Right atrium auricular region (tissue), 2 donors: Measurements from ENCODE around the gene NT5DC2. TPM values are rescaled to one million over a fixed set of nuclear protein-coding genes. Genes with fewer than 3 reads are reported as not detected.

Source experiments
- DNase-seq: peaks from one replicate; pipeline ENCODE4 v3.0.0-alpha.2; 2019; ENCODE audit warnings: low spot score
- H3K27ac ChIP-seq, 2 donors: fragments of 200-600 bp; sonication (generic); 1 replicate in 1 of 2; 2 replicates in 1 of 2; pipeline ENCODE4 v1.5.1; 2016 to 2019
- H3K27me3 ChIP-seq, 2 donors: fragments of 200-600 bp; sonication (generic); one replicate each; pipeline versions ENCODE4 v1.5.1 to v1.6.0; 2017 to 2019
- H3K36me3 ChIP-seq: fragments of 200-600 bp; sonication (generic); one replicate; pipeline ENCODE4 v1.5.1; 2016
- H3K4me1 ChIP-seq, 2 donors: fragments of 200-600 bp; sonication (generic); one replicate each; pipeline versions ENCODE4 v1.5.1 to v1.6.0; 2017 to 2019
- H3K4me3 ChIP-seq, 2 donors: fragments of 200-600 bp; sonication (generic); 1 replicate in 1 of 2; 2 replicates in 1 of 2; pipeline ENCODE4 v1.5.1; 2017 to 2019; ENCODE audit warnings: mild to moderate bottlenecking in 1 of 2, moderate library complexity in 1 of 2
- H3K9me3 ChIP-seq, 2 donors: fragments of 200-600 bp; sonication (generic); one replicate each; pipeline ENCODE4 v1.5.1; 2019
- CTCF ChIP-seq, 2 donors: fragments of 200-600 bp; sonication (generic); IDR thresholded peaks; one replicate each; pipeline ENCODE4 v1.5.1; 2019; ENCODE audit warnings: antibody characterized with exemption in 2 of 2
- total RNA-seq, 2 donors: library from RNA; depleted of rRNA; stranded (reverse); fragments of >200 nt; gene quantifications; one replicate each; pipeline ENCODE4 v1.1.0, GENCODE V29; 2016

The NT5DC2 gene
- total RNA-seq, 2 donors from 2014 or later, result 94.0 to 146 TPM

GRCh38 chr3:52563984-52564383 lies 30.3 kb upstream of the NT5DC2 start:
- peaks cover 35% of the 10 kb centered on the region for H3K36me3 ChIP-seq
- TF ChIP-seq CTCF (IDR thresholded peaks at IDR 0.05), result no peak
- no peaks in the 10 kb centered on the region for H3K4me1 ChIP-seq
- no peaks in the 10 kb centered on the region for H3K9me3 ChIP-seq
- H3K4me3 ChIP-seq, result no peak overlapping the region
- no peak for DNase-seq
- H3K27me3 ChIP-seq, result no peaks in the 10 kb centered on the region
- H3K27ac ChIP-seq, result no peak overlapping the region

- no peaks in the 10 kb centered on the region for H3K27me3 ChIP-seq
- H3K4me1 ChIP-seq, result peaks cover 0 to 5% of the 10 kb centered on the region in 2 donors
- no peak for DNase-seq
- H3K27ac ChIP-seq, result no peak overlapping the region
- H3K36me3 ChIP-seq, result peaks cover 55% of the 10 kb centered on the region
- TF ChIP-seq CTCF (IDR thresholded peaks at IDR 0.05), result no peak
- H3K4me3 ChIP-seq, result no peak overlapping the region
- no peaks in the 10 kb centered on the region for H3K9me3 ChIP-seq
Measured at GRCh38 chr3:52561028-52561747, 27.5 kb upstream of the NT5DC2 start.

- no peak for TF ChIP-seq CTCF (IDR thresholded peaks at IDR 0.05)
- no peaks in the 10 kb centered on the region for H3K9me3 ChIP-seq
- no peak for DNase-seq
- no peak overlapping the region for H3K4me3 ChIP-seq
- peaks cover 0 to 9% of the 10 kb centered on the region in 2 donors for H3K4me1 ChIP-seq
- H3K27me3 ChIP-seq, result no peaks in the 10 kb centered on the region
- H3K27ac ChIP-seq, result no peak overlapping the region
- H3K36me3 ChIP-seq, result peaks cover 62% of the 10 kb centered on the region
Measured at GRCh38 chr3:52558436-52558835, 24.8 kb upstream of the NT5DC2 start.

GRCh38 chr3:52557011-52557960 lies 23.6 kb upstream of the NT5DC2 start:
- H3K4me3 ChIP-seq, result no peak overlapping the region
- peaks cover 0 to 9% of the 10 kb centered on the region in 2 donors for H3K4me1 ChIP-seq
- no peak for DNase-seq
- TF ChIP-seq CTCF (IDR thresholded peaks at IDR 0.05), result no peak
- no peaks in the 10 kb centered on the region for H3K9me3 ChIP-seq
- peaks cover 57% of the 10 kb centered on the region for H3K36me3 ChIP-seq
- H3K27me3 ChIP-seq, result no peaks in the 10 kb centered on the region
- no peak overlapping the region for H3K27ac ChIP-seq

GRCh38 chr3:52555056-52555455 lies 21.4 kb upstream of the NT5DC2 start:
- Histone ChIP-seq H3K36me3 (peaks cover 46% of the 10 kb centered on the region), H3K27ac (no peak overlapping the region), H3K9me3 (no peaks in the 10 kb centered on the region), H3K4me1 (peaks cover 0 to 25% of the 10 kb centered on the region in 2 donors), H3K27me3 (no peaks in the 10 kb centered on the region), H3K4me3 (no peak overlapping the region)
- TF ChIP-seq CTCF (IDR thresholded peaks at IDR 0.05), result no peak
- no peak for DNase-seq
